ENCODE measurements around the gene PTPRN2.

Gene PTPRN2

GRCh38 chr7:157540606-157541294 lies 1046.9 kb downstream of the PTPRN2 start:
- no peak for DNase-seq

- no peak for DNase-seq
Observed at GRCh38 chr7:157540020-157540419, 1047.6 kb downstream of the PTPRN2 start.

DNA sequence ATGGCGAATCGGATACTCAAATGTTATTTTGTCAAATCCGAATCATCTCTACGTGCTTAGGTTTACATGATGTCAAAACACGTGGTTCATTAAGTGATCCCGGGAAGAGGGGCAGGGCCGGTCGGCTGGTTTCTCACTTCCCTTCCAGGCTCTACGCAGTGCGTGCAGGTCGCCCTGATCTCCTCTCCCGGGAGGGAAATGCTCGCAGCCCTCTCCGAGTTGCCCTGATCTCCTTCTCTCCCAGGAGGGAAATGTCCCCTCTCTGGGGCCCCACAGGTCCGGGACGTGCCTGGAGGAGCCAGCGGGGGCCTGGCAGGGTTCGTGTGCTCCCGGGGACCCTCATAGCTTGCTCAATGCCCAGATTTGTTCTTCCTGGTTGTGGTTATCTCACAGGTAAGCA lies 1048.1 kb downstream of the PTPRN2 start:
- DNase-seq = no peak

DNA sequence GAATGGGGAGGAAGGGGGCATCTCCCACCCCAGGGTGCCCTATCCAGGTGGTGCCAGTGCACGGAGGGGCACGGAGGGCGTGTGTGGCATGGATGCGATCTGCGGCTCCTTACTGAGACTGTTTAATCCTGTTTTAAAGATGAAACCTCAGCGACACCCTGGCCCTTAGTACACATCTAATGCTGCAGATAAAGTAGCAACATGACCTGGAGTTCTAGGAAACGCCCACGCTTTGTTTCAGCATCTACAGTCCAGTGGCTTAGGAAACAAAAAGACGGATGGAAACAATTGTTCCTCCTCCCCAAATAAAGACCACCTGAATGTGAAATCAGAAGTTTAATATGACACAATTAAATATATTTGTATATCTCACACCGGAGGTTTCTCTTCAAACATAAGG lies 1048.9 kb downstream of the PTPRN2 start:
- DNase-seq = no peak

DNA sequence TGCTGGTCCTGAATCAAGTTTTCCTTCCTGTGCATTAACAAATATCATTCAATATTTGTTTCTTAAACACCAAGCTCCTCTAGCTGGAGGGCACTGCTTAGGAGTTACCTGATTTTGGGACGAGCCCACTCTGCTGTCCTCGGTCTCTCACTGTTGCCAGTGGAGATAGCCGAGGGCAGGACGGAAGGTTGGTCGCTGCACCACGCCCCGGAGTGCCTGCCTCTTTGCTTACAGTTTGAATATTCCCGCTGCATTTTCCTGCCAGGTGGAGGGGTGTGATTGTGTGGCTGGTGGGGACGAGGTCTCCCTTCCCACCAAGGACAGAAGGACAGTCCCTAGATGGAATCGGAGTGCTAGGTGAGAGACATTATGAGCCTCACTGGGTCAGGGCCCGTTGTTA lies 1049.3 kb downstream of the PTPRN2 start:
- DNase-seq = no peak

- DNase-seq = no peak
Observed at GRCh38 chr7:157537056-157537455, 1050.6 kb downstream of the PTPRN2 start.

DNA sequence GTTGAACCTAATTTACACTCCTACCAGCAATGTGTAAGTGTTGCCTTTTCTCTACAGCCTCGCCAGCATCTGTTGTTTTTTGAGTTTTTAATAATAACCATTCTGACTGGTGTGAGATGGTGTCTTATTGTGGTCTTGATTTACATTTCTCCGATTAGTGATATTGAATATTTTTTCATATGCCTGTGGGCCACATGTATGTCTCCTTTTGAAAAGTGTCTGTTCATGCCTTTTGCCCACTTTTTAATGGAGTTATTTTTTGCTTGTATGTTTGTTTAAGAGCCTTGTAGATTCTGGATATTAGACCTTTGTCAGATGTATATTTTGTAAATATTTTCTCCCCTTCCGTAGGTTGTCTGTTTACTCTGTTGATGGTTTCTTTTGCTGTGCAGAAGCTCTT lies 1055.6 kb downstream of the PTPRN2 start:
- DNase-seq = no peak

GRCh38 chr7:157529768-157530560 lies 1057.7 kb downstream of the PTPRN2 start:
- DNase-seq = no peak

DNA sequence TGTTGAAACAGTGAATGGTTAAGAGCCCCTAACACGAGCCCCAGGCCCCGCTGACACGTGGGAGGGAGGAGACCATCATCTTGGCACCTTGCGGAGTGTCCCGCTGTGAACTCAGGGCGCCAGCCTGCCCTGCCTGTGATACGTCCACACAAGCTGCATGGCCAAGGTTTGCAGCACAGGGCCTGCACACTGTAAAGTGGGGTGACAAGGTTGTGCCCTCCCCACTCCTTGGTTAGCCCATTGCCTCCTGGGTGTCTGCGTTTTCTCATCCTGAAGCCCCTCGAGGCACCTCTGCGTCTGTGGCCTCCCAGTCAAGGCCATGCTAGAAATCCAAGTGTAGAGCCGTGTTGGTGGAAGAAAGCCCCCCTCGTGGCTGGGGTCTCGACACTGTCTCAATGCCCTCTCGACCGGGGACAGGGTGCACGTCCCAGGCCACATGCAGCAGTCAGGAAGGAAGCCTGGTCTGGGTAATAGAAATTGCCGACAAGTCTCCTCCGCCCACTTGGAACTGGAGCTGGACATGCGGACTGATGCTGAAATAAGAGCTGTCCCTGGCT lies 1058.8 kb downstream of the PTPRN2 start:
- no peak for DNase-seq

- DNase-seq = no peak
Observed at GRCh38 chr7:157527686-157528085, 1059.9 kb downstream of the PTPRN2 start.

DNA sequence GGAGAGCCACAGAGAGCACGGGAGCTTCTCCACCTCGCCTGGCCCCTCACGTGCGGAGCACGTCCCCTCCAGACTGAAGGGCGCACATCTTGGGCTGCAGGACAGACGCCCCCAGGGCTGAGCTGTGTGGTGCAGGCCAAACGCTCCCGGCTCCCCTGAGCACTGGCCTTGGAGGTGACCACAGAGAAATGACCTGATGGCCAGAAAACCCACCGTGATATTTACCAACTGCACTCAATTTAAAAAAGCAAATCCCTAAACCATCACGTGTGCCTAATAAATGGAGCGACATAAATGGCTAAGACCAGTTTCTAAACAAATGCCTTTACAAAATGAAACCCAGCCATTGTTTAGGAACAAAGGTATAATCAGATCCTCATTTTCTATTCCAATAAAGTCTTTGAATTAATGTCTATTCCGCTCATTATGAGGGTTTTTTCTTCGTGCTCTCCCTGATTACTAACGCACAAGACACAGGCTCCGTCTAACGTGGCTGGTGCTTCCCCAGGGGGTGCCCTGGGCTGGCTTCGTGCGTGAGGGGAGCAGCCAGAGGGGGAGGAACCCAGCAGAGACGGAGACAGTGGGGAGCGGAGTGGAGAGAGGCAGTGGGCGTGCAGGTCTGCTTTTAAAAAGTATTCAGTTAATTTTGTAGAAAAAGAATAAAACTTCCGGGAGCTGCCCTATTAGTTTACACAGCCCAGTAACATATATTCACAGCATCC lies 1060.5 kb downstream of the PTPRN2 start:
- DNase-seq = no peak

- DNase-seq = no peak
Observed at GRCh38 chr7:157526005-157526912, 1061.4 kb downstream of the PTPRN2 start.

GRCh38 chr7:157525491-157525915 lies 1062.1 kb downstream of the PTPRN2 start:
- peak; percentile 18 for DNase-seq

- DNase-seq = no peak
Observed at GRCh38 chr7:157524731-157525130, 1062.9 kb downstream of the PTPRN2 start.

DNA sequence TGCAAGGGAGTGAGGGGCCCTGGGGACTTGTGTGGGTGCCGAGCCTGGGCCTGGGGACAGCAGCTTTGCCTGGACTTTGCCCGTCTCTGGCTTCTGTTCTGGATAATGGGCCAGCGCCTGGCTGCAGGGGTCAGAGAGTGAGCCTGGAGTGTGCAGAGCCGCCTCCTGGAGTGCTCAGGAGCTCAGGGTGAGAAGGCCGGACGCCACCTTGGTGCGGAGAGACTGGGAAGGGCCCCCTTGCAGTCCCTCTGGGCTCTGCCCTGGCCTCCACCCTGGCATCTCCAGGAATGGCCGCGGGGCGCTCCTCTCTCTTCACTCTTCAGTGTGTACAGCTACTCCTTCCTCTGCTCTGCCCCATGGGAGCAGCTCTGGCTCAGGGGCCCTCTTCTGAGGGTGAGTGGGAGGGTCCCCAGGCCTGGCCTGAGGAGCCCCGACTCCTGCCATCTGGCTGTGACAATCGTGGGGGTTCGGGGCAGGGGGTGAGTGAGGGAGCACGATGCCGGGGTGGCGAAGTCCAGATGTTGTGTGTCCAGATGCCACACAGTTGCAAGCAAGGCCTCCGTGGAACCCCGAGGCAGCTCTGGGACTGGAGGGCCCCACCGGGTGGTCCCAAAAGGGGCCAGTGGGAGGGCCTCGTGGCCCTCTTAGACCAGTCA lies 1063.7 kb downstream of the PTPRN2 start:
- DNase-seq = no peak

DNA sequence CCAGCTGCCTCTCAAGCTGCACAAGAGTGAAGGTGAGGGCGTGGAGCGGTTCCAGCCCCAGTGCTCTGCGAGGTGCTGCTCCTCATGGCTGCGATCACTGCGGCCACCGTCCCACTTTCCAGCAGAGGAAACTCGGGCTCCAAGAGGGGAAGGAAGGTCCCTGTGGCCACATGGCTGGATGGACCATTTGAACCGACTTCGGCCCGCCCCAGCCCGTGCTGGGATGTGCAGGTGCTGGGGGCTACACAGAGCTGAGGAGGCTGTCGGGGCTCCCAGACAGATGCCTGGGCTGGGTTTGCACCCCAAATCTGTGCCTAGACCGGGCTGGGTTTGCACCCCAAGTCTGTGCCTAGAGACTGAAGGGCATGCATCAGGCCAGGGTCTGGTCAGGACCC lies 1064.3 kb downstream of the PTPRN2 start:
- no peak for DNase-seq

DNA sequence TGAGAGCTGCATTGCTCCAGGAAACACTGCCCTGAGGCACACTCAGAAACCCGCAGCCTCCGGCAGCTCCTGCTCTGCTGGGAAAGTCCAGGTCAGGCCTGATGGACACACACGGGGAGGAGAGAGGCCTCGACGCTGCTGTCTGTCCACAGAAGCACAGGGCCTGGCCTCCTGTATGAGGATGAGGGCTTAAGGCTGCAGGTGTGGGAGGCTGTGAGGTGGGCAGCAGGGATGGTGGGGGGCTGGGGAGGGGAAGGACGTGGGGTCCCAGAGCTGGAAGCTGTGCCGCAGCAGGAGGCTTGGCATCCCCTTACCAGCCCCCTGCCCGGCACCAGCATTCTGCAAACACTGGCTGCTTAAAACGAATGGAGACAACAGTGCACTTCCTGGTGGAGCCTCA lies 1064.7 kb downstream of the PTPRN2 start:
- no peak for DNase-seq

DNA sequence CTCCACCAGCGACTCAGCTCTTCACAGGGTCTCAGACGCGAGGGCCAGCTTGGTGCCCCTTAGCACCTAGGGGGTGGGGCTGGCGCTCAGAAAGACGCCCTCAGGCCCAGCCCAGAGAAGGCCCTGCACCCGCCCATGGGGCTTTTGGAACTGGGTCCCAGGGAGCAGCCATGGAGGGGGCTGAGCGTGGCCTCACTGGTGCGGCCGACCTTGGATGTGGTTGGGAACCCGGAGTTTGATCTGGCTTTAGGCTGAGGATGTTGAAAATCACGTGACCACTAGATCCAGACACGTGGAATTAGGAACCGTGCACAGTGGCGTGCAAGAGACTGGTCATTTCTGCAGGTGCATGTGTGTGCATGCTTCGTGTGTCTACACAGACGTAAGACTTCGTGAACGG lies 1065.4 kb downstream of the PTPRN2 start:
- DNase-seq = no peak

- DNase-seq = no peak
Observed at GRCh38 chr7:157521752-157522151, 1065.9 kb downstream of the PTPRN2 start.

- DNase-seq = no peak
Observed at GRCh38 chr7:157521061-157521731, 1066.4 kb downstream of the PTPRN2 start.

GRCh38 chr7:157520249-157520648 lies 1067.4 kb downstream of the PTPRN2 start:
- DNase-seq = no peak
